Suprapubic skin (tissue), 4 donors: ENCODE data around the gene ASIC2. TPM values are rescaled to one million over a fixed set of nuclear protein-coding genes. Genes with fewer than 3 reads are reported as not detected.

Experiments used
- DNase-seq, 2 donors: peaks; one replicate each; pipeline ENCODE4 v3.0.0-alpha.2; 2019; ENCODE audit warnings: low spot score in 2 of 2
- H3K27ac ChIP-seq: fragments of 200-600 bp; sonication (generic); one replicate; pipeline ENCODE4 v1.5.1; 2019
- H3K27me3 ChIP-seq: fragments of 200-600 bp; sonication (generic); one replicate; pipeline ENCODE4 v1.5.1; 2019
- H3K36me3 ChIP-seq: fragments of 200-600 bp; sonication (generic); one replicate; pipeline ENCODE4 v1.5.1; 2019
- H3K4me1 ChIP-seq: fragments of 200-600 bp; sonication (generic); one replicate; pipeline ENCODE4 v1.5.1; 2019
- H3K4me3 ChIP-seq: fragments of 200-600 bp; sonication (generic); one replicate; pipeline ENCODE4 v1.5.1; 2019; ENCODE audit warnings: mild to moderate bottlenecking
- H3K9me3 ChIP-seq: fragments of 200-600 bp; sonication (generic); one replicate; pipeline ENCODE4 v1.5.1; 2019
- CTCF ChIP-seq, 2 donors: fragments of 200-600 bp in 1 of 2; fragments of 450-650 bp in 1 of 2; sonication (generic) in 1 of 2; IDR thresholded peaks; one replicate each; pipeline ENCODE4 v1.5.1; 2016 to 2019; ENCODE audit warnings: antibody characterized with exemption in 2 of 2, mild to moderate bottlenecking in 1 of 2, moderate library complexity in 1 of 2
- EP300 ChIP-seq: sonication (generic); formaldehyde crosslinking; IDR thresholded peaks from one replicate; pipeline ENCODE4 v1.6.1; 2017; ENCODE audit warnings: antibody characterized with exemption
- POLR2A ChIP-seq, 2 donors: fragments of 450-650 bp; IDR thresholded peaks; one replicate each; pipeline ENCODE4 v1.6.1; 2017; ENCODE audit warnings: antibody characterized with exemption in 2 of 2, mild to moderate bottlenecking in 2 of 2, moderate library complexity in 2 of 2
- POLR2AphosphoS5 ChIP-seq, 3 donors: sonication (generic); formaldehyde crosslinking; IDR thresholded peaks; one replicate each; pipeline ENCODE4 v1.6.1; 2017; ENCODE audit warnings: antibody characterized with exemption in 3 of 3
- WGBS: methylation state at CpG from one replicate; pipeline ENCODE4 v1.1.5; 2018; 5-methylcytosine and 5-hydroxymethylcytosine counted together
- total RNA-seq, 4 donors: library from RNA; depleted of rRNA; stranded (reverse); fragments of >200 nt; gene quantifications; one replicate each; pipeline ENCODE4 v1.1.0, GENCODE V29; 2016

ASIC2 gene
- total RNA-seq, 4 donors from 2014 or later: not detected

GRCh38 chr17:33310296-33310695, 17.2 kb upstream of the ASIC2 start:
- Histone ChIP-seq H3K4me1 (no peaks in the 10 kb centered on the region), H3K9me3 (no peaks in the 10 kb centered on the region), H3K36me3 (no peaks in the 10 kb centered on the region), H3K27me3 (peaks cover 62% of the 10 kb centered on the region), H3K4me3 (no peak overlapping the region), H3K27ac (no peak overlapping the region)
- 56% methylated on average over 2 of the region's 2 CpGs for WGBS
- DNase-seq: no peak
- no peak for TF ChIP-seq POLR2AphosphoS5 (IDR thresholded peaks at IDR 0.05)
- no peak for TF ChIP-seq CTCF (IDR thresholded peaks at IDR 0.05)
- no peak for TF ChIP-seq POLR2A (IDR thresholded peaks at IDR 0.05)
- TF ChIP-seq EP300: no peak

- no peak overlapping the region for H3K27ac ChIP-seq
- H3K36me3 ChIP-seq: no peaks in the 10 kb centered on the region
- WGBS: 78% methylated on average over 5 of the region's 5 CpGs
- DNase-seq: no peak
- no peak overlapping the region for H3K4me3 ChIP-seq
- H3K9me3 ChIP-seq: no peaks in the 10 kb centered on the region
- no peaks in the 10 kb centered on the region for H3K4me1 ChIP-seq
- TF ChIP-seq POLR2A (IDR thresholded peaks at IDR 0.05): no peak
- TF ChIP-seq POLR2AphosphoS5 (IDR thresholded peaks at IDR 0.05): no peak
- no peak for TF ChIP-seq CTCF (IDR thresholded peaks at IDR 0.05)
- no peak for TF ChIP-seq EP300
- H3K27me3 ChIP-seq: peaks cover 25% of the 10 kb centered on the region
Measured at GRCh38 chr17:33303254-33303653, 10.2 kb upstream of the ASIC2 start.

DNA sequence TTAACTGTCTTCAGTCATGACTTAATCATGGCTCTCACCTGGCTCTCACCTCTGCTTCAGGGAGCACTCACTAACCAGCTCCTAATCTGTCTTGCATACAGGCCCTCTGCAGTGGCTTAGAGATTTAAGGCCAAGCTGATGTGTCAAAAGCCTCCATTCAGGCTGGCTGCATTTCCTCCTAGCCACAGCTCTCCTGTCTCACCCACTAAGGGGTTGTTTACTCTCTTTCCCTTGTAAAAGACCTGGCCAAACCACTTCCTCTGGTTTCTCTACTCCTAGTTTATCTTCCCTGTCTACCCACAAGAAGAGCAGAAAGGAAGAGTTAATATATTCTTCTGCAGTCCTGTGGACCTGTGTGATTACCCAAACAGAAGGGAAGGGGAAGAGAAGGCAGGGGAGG, 9.3 kb upstream of the ASIC2 start:
- TF ChIP-seq EP300 (no peak), POLR2AphosphoS5 (IDR thresholded peaks at IDR 0.05) (no peak), CTCF (IDR thresholded peaks at IDR 0.05) (no peak), POLR2A (IDR thresholded peaks at IDR 0.05) (no peak)
- no peak overlapping the region for H3K4me3 ChIP-seq
- H3K27me3 ChIP-seq: peaks cover 18% of the 10 kb centered on the region
- DNase-seq: no peak
- H3K4me1 ChIP-seq: no peaks in the 10 kb centered on the region
- H3K36me3 ChIP-seq: no peaks in the 10 kb centered on the region
- no peaks in the 10 kb centered on the region for H3K9me3 ChIP-seq
- H3K27ac ChIP-seq: no peak overlapping the region

- Histone ChIP-seq H3K9me3 (no peaks in the 10 kb centered on the region), H3K4me3 (no peak overlapping the region), H3K36me3 (no peaks in the 10 kb centered on the region), H3K4me1 (no peaks in the 10 kb centered on the region), H3K27me3 (peaks cover 17% of the 10 kb centered on the region), H3K27ac (no peak overlapping the region)
- no peak for DNase-seq
- no peak for TF ChIP-seq EP300
- no peak for TF ChIP-seq POLR2A (IDR thresholded peaks at IDR 0.05)
- TF ChIP-seq POLR2AphosphoS5 (IDR thresholded peaks at IDR 0.05): no peak
- no peak for TF ChIP-seq CTCF (IDR thresholded peaks at IDR 0.05)
Measured at GRCh38 chr17:33300241-33300640, 7.1 kb upstream of the ASIC2 start.

DNA sequence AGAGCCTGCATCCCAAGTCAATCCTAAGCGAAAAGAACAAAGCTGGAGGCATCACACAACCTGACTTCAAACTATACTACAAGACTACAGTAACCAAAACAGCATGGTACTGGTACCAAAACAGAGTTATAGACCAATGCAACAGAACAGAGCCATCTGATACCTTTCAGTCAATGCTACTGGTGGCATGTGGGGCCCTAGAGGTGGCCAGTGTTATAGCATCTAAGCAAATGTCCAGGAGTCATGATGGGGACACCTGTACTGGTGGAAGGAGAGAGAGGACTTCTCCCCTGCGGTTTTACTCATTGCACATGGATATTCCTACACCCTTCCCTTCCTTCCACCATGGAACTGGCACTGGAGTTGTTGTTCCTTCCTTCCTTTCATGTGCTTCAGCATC, 6.0 kb upstream of the ASIC2 start:
- 90% methylated on average over 2 of the region's 2 CpGs for WGBS
- Histone ChIP-seq H3K4me1 (no peaks in the 10 kb centered on the region), H3K36me3 (no peaks in the 10 kb centered on the region), H3K9me3 (no peaks in the 10 kb centered on the region), H3K4me3 (no peak overlapping the region), H3K27me3 (peaks cover 23% of the 10 kb centered on the region), H3K27ac (no peak overlapping the region)
- TF ChIP-seq POLR2A (IDR thresholded peaks at IDR 0.05): no peak
- TF ChIP-seq EP300: no peak
- TF ChIP-seq POLR2AphosphoS5 (IDR thresholded peaks at IDR 0.05): no peak
- no peak for TF ChIP-seq CTCF (IDR thresholded peaks at IDR 0.05)
- no peak for DNase-seq
